Type B pancreatic cell (in vitro differentiated cells): ENCODE results near the gene ZBTB12. TPM values are rescaled to one million over a fixed set of nuclear protein-coding genes. Genes with fewer than 3 reads are reported as not detected.

ENCODE experiments used
- DNase-seq: peaks from one replicate; pipeline ENCODE4 v3.0.0; 2021; ENCODE audit warnings: mixed read lengths; ENCODE audit not compliant: unreplicated experiment; ENCODE audit errors: extremely low spot score
- H3K27ac Mint-ChIP-seq: 2 replicates; pipeline ENCODE4 v1.8.0; 2021; ENCODE audit warnings: mild to moderate bottlenecking, mixed read lengths
- H3K27me3 Mint-ChIP-seq: 2 replicates; pipeline ENCODE4 v1.8.0; 2021; ENCODE audit warnings: mixed read lengths
- H3K36me3 Mint-ChIP-seq: 2 replicates; pipeline ENCODE4 v1.8.0; 2021; ENCODE audit warnings: mixed read lengths
- H3K4me1 Mint-ChIP-seq: one replicate; pipeline ENCODE4 v1.8.0; 2021; ENCODE audit warnings: mixed read lengths; ENCODE audit not compliant: unreplicated experiment
- H3K4me3 Mint-ChIP-seq: 2 replicates; pipeline ENCODE4 v1.8.0; 2021; ENCODE audit warnings: mild to moderate bottlenecking, mixed read lengths
- H3K9me3 Mint-ChIP-seq: 2 replicates; pipeline ENCODE4 v1.8.0; 2021; ENCODE audit warnings: mixed read lengths
- total RNA-seq: library from RNA; stranded (reverse); gene quantifications from 2 replicates; pipeline ENCODE4 v1.2.1, GENCODE V29; 2021; ENCODE audit warnings: low replicate concordance
- TF ChIP-seq, protein P1 (sequence below): fragments of 200-600 bp; sonication (generic); conservative IDR thresholded peaks from 2 replicates; pipeline ENCODE4 v1.5.0; 2021; ENCODE audit warnings: antibody characterized with exemption, mild to moderate bottlenecking

Gene ZBTB12
- total RNA-seq, 1 donor from 2014 or later, result 37.7 TPM

DNA sequence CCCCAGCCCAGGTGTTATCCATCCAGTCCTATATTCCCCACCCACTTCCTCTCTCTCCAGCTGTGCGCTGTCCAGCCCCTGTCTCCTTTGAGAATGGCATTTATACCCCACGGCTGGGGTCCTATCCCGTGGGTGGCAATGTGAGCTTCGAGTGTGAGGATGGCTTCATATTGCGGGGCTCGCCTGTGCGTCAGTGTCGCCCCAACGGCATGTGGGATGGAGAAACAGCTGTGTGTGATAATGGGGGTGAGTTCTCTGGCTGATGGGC is 26.7 kb upstream of the ZBTB12 start:
- Mint-ChIP-seq H3K27ac (no peak overlapping the region), H3K4me1 (no peaks in the 10 kb centered on the region), H3K4me3 (no peak overlapping the region), H3K27me3 (peaks cover 10% of the 10 kb centered on the region), H3K36me3 (no peaks in the 10 kb centered on the region), H3K9me3 (no peaks in the 10 kb centered on the region)
- no peak for DNase-seq
- TF ChIP-seq, protein P1, sequence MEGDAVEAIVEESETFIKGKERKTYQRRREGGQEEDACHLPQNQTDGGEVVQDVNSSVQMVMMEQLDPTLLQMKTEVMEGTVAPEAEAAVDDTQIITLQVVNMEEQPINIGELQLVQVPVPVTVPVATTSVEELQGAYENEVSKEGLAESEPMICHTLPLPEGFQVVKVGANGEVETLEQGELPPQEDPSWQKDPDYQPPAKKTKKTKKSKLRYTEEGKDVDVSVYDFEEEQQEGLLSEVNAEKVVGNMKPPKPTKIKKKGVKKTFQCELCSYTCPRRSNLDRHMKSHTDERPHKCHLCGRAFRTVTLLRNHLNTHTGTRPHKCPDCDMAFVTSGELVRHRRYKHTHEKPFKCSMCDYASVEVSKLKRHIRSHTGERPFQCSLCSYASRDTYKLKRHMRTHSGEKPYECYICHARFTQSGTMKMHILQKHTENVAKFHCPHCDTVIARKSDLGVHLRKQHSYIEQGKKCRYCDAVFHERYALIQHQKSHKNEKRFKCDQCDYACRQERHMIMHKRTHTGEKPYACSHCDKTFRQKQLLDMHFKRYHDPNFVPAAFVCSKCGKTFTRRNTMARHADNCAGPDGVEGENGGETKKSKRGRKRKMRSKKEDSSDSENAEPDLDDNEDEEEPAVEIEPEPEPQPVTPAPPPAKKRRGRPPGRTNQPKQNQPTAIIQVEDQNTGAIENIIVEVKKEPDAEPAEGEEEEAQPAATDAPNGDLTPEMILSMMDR, result no peak

DNA sequence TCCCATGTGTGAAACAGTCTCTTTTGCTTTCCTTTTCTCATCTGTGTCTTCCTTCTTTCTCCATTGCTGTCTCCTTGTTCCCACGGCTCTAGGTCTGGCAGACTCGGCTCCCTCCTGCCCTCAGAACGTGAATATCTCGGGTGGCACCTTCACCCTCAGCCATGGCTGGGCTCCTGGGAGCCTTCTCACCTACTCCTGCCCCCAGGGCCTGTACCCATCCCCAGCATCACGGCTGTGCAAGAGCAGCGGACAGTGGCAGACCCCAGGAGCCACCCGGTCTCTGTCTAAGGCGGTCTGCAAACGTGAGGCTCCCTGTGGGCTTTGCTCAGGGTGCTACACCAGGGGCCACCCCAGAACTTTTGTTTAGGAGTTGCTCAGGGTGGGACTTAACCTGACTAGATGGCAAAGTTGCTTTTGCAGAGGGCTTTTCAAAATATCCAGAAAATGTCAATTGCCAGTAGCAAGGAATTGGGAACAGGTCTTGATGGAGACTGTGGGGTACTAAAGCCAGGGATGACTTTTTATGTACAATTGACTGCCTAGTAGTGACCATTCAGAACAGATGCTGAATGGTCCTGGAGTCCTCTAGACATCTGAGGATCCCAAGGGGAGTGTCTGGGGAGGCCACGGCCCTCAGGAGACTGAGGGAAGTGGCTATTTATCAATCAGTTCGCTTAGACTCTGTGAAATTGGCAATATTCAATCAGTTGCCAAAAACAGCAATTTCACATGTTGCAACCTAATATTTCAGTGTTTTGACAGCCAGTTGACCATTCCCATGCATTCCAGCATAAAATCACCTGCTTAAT is 26.2 kb upstream of the ZBTB12 start:
- no peak overlapping the region for H3K27ac Mint-ChIP-seq
- TF ChIP-seq, protein P1, result no peak
- H3K27me3 Mint-ChIP-seq, result peaks cover 6% of the 10 kb centered on the region
- DNase-seq, result no peak
- H3K9me3 Mint-ChIP-seq, result no peaks in the 10 kb centered on the region
- H3K4me3 Mint-ChIP-seq, result no peak overlapping the region
- H3K36me3 Mint-ChIP-seq, result no peaks in the 10 kb centered on the region
- no peaks in the 10 kb centered on the region for H3K4me1 Mint-ChIP-seq

DNA sequence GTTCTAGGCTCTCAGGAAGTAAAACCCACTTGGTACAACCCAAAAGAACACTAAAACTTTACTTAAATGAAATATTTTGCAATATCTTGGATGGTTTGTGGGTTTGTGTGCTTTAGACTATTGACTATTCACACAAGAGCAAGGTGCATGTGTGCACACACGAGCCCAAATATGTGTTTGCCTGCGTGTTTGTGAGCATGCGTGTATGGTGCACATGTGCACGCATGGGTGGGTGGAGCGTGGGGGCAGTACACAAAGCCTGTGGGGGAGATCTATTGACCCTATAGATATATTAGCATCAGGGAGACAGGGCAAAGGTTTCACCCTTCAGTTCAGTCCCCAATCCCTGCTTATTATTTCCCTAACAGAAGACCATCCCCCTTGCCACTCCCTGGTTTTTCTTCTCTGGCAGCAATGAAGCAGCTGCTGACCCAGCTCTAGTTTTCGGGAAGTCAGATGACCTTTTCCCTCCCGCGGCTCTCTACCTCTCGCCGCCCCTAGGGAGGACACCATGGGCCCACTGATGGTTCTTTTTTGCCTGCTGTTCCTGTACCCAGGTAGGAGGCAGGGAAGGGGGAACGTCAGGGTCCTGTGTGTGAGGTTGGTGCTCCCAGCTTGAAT is 25.5 kb upstream of the ZBTB12 start, which contains the start of gene C2:
Gene C2 (plus strand): TSS at position 476 of the 621 bp plus-strand sequence. CDS start 36 bp downstream, at position 512.
- H3K36me3 Mint-ChIP-seq, result no peaks in the 10 kb centered on the region
- TF ChIP-seq, protein P1, result no peak
- no peaks in the 10 kb centered on the region for H3K9me3 Mint-ChIP-seq
- H3K4me3 Mint-ChIP-seq, result no peak within 1 kb of the TSS
- H3K27me3 Mint-ChIP-seq, result peaks cover 5% of the 10 kb centered on the region
- DNase-seq, result no peak
- no peak within 1 kb of the TSS for H3K27ac Mint-ChIP-seq
- no peaks in the 10 kb centered on the region for H3K4me1 Mint-ChIP-seq

DNA sequence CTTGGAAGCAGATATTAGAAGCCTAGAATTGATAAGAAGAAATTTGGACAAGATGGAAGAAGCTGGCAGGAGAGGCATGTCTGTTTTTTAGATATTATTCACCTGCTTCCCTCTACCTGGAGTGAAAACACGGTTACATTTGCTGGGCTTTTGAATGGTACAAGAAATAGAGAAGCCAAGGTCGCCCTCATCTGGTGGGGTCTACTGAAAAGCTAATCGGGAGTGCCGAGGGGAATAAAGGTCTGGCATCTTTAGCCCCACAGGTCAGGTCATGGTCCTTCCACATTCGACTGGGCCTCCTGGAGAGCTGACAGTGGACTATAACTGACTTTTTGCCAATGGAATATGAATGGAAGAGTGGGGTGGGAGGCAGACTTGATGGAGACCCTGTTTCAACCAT is 21.1 kb upstream of the ZBTB12 start:
- H3K27me3 Mint-ChIP-seq, result peaks cover 4% of the 10 kb centered on the region
- no peaks in the 10 kb centered on the region for H3K9me3 Mint-ChIP-seq
- H3K4me1 Mint-ChIP-seq, result peaks cover 4% of the 10 kb centered on the region
- DNase-seq, result no peak
- no peaks in the 10 kb centered on the region for H3K36me3 Mint-ChIP-seq
- H3K27ac Mint-ChIP-seq, result no peak overlapping the region
- TF ChIP-seq, protein P1, result no peak
- H3K4me3 Mint-ChIP-seq, result no peak overlapping the region

- H3K4me1 Mint-ChIP-seq, result peaks cover 4% of the 10 kb centered on the region
- TF ChIP-seq, protein P1, result no peak
- no peak overlapping the region for H3K4me3 Mint-ChIP-seq
- H3K9me3 Mint-ChIP-seq, result peaks cover 3% of the 10 kb centered on the region
- peak overlapping the region; percentile 50 for H3K27ac Mint-ChIP-seq
- H3K36me3 Mint-ChIP-seq, result no peaks in the 10 kb centered on the region
- H3K27me3 Mint-ChIP-seq, result no peaks in the 10 kb centered on the region
- no peak for DNase-seq
Measured at GRCh38 chr6:31920811-31921210, 18.9 kb upstream of the ZBTB12 start.
